ENCODE measurements around the gene ENO2.
"Not testable (repeated sequence)": the region's sequence is repeated elsewhere in the genome, so short reads cannot be mapped to it uniquely, and the experiment has no call there.

The ENO2 gene

GRCh38 chr12:6914246-6914946 lies at the start of gene ENO2:
TSS of gene ENO2 (plus strand) at chr12:6914580. CDS start at chr12:6915833, 1,253 bp downstream.
- peak; percentile 23 to 91 (median 77) for DNase-seq

- DNase-seq, result not testable (repeated sequence)
Observed at GRCh38 chr12:6865307-6865706, 49.1 kb upstream of the ENO2 start.

GRCh38 chr12:6866163-6866919 lies 48.0 kb upstream of the ENO2 start:
- no peak for DNase-seq

- DNase-seq, result peak in 16 of 56 donors; percentile 19 to 69 (median 52)
Observed at GRCh38 chr12:6866920-6867412, 47.4 kb upstream of the ENO2 start.

DNA sequence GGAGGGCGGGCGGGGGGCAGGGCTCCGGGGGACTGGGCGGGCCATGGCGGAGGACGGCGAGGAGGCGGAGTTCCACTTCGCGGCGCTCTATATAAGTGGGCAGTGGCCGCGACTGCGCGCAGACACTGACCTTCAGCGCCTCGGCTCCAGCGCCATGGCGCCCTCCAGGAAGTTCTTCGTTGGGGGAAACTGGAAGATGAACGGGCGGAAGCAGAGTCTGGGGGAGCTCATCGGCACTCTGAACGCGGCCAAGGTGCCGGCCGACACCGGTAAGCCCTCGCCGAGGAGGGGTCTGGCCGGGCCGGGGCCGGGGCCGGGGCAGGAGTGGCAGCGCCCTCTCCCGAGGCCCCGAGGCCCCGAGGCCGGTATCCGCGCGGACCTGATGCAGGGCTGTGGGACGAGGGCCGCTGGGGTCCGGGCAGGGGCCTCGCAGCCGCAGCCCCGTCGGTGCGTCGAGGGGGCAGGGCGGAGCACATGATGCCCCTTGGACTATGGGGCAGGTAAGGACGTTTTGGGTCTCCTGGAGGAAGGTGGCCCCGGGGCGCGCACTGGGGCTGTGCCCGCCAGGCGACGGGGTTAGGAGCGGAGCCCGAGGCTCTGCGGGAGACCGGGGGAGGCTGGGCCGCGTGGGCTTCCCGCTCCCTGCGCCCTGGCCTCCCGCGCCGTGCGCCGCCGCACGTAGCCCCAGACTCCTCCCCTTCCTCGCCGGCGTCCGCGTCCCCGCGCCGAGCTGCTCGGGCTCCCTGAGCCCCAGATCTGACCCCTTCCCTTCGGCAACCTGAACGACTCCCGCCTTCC lies 46.8 kb upstream of the ENO2 start, which contains the start of gene TPI1:
Gene TPI1 (plus strand): TSS at position 119 of the 798 bp plus-strand sequence. CDS start 36 bp downstream, at position 155.
- DNase-seq, result peak in 53 of 56 donors; percentile 33 to 88 (median 78)

GRCh38 chr12:6868211-6869048 lies 46.0 kb upstream of the ENO2 start:
- peak in 15 of 56 donors; percentile 3 to 69 (median 35) for DNase-seq

- peak in 51 of 56 donors; percentile 5 to 89 (median 51) for DNase-seq
Observed at GRCh38 chr12:6869049-6870021, 45.0 kb upstream of the ENO2 start.

GRCh38 chr12:6870304-6870703 lies 44.1 kb upstream of the ENO2 start:
- not testable (repeated sequence) for DNase-seq

GRCh38 chr12:6871052-6871957 lies 43.1 kb upstream of the ENO2 start:
- DNase-seq, result no peak

DNA sequence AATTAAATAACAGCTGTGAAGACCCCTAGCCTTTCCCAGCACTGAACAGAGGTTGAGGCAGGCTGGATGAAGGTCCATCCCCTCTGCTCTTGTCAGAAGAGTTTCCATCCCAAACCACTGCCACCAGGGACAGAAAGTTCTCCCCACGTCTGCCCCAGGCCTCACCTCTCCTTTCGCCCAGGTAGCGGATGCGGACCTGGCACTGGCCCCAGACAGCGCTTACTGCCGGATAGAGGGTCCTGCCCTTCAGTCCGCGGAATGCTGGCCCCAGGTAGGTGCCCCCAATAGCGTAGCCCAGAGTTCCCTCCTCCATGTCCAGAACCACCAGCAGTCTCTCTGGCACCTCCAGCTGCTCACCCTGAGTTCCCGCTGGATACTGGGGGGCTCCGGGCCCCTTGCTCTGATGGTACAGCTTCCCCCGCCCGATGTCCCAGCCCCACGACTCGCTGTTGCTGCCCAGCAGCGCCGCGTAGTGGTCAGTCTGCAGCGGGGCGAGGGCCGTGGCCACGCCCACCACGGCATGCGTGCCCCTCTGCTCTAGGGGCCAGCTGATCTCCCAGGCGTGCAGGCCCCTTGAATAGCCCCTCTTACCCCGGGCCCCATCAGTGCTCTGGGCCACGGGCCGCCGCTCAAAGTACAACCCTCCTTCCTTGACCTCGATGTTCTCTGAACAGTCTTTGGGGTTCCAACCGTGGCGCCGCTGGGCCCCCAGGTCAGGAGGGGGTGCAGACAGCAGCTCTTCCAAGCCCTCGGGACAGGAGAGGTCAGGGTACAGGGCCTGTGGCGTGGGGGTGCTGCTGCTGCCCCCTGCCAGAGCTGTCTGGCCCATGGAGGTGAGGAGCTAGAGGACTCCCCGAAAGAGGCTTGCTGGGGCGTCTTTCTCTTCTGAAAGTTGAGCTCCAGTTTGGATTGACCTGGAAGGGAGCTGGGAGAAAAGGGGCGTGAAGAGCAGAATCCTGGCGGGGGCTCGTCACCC lies 42.0 kb upstream of the ENO2 start:
- DNase-seq, result peak in 54 of 56 donors; percentile 17 to 90 (median 64)

DNA sequence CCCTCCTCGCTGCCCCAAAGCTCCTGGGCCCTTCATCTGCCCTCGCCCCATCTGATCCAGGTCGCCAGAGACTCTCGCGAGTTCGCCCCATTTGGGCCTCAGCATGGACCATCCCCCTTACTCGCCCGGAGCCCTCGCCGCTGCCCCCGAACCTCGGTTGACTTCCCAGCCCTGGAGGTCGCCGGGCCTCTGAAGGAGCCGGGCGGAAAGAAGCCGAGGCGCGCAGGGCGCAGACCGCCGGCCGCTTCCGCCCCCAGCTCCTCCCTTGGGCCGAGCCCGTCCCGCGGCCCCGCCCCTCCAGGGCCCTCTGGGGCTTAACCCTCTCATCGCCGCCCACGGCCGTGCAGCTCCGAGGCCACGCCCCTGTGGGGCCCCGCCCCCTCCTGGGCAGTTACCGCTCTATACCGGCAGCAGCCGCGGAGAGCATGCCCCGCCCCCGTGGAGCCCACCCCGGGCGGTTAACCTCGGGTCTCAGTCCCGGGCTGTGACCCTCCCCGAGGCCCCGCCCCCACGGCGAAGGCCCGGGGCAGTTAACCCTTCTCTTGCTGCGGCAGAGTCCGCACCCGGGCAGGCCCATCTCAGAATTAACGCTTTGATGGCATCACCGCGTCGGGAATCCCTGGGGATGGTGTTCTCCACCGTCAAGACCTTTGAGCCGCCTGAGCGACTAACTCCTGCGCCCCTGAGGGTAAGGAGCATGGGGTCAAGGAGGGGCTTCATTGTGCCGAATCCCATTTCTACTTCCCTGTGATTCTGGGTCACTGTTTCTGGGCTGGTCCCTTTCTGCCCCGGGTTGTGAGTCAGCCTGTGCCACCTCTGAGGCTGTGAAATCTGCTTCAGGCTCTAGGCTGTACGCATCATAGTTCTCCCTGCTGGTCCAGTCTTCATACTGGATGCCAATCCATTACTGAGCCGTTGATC lies 41.0 kb upstream of the ENO2 start, which contains the start of gene SPSB2:
Gene SPSB2 (minus strand): TSS at position 210 of the 921 bp plus-strand sequence. CDS start 402 bp downstream, outside the sequence.
- DNase-seq, result peak; percentile 55 to 96 (median 88)

DNA sequence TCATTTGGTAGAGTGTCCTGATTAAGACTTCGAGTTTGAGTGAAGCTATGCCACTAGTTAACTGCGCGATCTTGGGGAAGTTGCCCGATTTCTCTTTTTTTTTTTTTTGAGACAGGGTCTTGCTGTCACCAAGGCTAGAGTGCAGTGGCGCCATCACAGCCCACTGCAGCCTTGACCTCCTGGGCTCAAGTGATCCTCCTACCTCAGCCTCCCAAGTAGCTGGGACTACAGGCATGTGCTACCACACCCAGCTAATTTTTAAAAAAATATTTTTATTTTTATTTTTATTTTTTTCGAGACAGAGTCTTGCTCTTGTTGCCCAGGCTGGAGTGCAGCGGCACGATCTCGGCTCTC lies 40.4 kb upstream of the ENO2 start:
- DNase-seq, result not testable (repeated sequence)

GRCh38 chr12:6879824-6880223 lies 34.6 kb upstream of the ENO2 start:
- DNase-seq, result not testable (repeated sequence)

- no peak for DNase-seq
Observed at GRCh38 chr12:6883252-6883651, 31.1 kb upstream of the ENO2 start.

DNA sequence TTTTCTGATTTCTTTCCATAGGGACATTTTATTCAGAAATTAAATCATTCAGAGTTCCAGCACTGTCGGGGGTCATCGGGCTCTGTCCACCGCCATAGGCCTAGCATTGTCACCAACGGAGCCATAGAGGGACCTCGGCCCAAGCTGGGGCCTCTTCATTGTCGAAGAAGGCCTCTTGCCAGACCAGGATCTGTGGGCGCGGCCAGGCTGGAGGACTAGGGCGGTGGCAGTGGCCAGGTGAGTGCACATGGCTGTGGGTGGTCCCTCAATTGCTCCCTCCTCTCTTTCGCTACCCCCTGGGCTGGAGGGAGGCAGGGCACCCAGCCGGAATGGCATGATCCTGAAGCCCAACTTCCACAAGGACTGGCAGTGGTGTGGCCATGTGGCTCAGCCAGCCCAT lies 30.7 kb upstream of the ENO2 start:
- no peak for DNase-seq

DNA sequence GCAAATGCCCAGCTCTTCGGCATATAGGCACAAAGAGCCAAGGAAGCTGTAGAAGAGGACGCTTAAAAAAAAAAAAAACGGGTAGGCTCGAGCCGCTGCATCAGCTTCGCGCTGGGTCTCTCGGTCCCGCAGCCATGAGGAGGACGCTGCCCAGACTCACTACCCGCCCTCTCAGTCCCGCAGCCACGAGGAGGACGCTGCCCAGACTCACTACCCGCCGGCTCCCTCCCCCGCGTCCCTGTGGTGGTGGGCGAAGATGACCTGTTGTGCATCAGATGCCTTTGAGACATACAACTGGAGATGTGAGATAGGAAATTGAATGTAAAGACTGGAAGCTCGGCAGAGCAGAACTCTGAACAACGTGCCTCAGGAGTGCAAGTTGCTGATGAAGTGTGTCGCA lies 29.8 kb upstream of the ENO2 start:
- no peak for DNase-seq

All from nucleus accumbens (tissue), 56 donors.